Activated CD4-positive, alpha-beta T cell treated with anti-CD3 and anti-CD28 coated beads, Interleukin-2, amount 10 ng/mL, durations not matched to agents 24 days and 14 days (primary cell): ENCODE results near the gene RMND5A. TPM values are rescaled to one million over a fixed set of nuclear protein-coding genes. Genes with fewer than 3 reads are reported as not detected.

ENCODE experiments used
- DNase-seq: peaks from one replicate; pipeline ENCODE4 v3.0.0; 2022
- H3K27ac Mint-ChIP-seq: one replicate; pipeline ENCODE4 v1.8.0; 2022; ENCODE audit warnings: mild to moderate bottlenecking, mixed read lengths
- H3K27me3 Mint-ChIP-seq: one replicate; pipeline ENCODE4 v1.8.0; 2022; ENCODE audit warnings: mixed read lengths
- H3K36me3 Mint-ChIP-seq: one replicate; pipeline ENCODE4 v1.8.0; 2022; ENCODE audit warnings: low read depth, mild to moderate bottlenecking, mixed read lengths
- H3K4me1 Mint-ChIP-seq: one replicate; pipeline ENCODE4 v1.8.0; 2021; ENCODE audit warnings: mixed read lengths
- H3K4me3 Mint-ChIP-seq: one replicate; pipeline ENCODE4 v1.8.0; 2022; ENCODE audit warnings: mild to moderate bottlenecking, moderate library complexity, mixed read lengths
- H3K9me3 Mint-ChIP-seq: one replicate; pipeline ENCODE4 v1.8.0; 2021; ENCODE audit warnings: mixed read lengths
- intact Hi-C: fragments of 100-400 bp; cut with micrococcal nuclease; formaldehyde crosslinking; loops from one replicate; pipeline ENCODE4 v1.15.1; 2023
- total RNA-seq: library from RNA; stranded (reverse); gene quantifications from 2 replicates; pipeline ENCODE4 v1.2.3, GENCODE V29; 2022

RMND5A gene
- total RNA-seq, 1 donor from 2014 or later: 46.4 TPM

GRCh38 chr2:86825693-86826381 lies 105.7 kb downstream of the RMND5A start:
- peak; percentile 78 for DNase-seq
- Mint-ChIP-seq H3K4me1 (peaks cover 23% of the 10 kb centered on the region), H3K4me3 (peak overlapping the region; percentile 51), H3K27me3 (peaks cover 6% of the 10 kb centered on the region), H3K9me3 (peaks cover 3% of the 10 kb centered on the region), H3K27ac (peak overlapping the region; percentile 31), H3K36me3 (no peaks in the 10 kb centered on the region)
- intact Hi-C loops: no loop called here

- Mint-ChIP-seq H3K36me3 (no peaks in the 10 kb centered on the region), H3K27me3 (peaks cover 8% of the 10 kb centered on the region), H3K4me1 (peaks cover 23% of the 10 kb centered on the region), H3K9me3 (no peaks in the 10 kb centered on the region), H3K4me3 (no peak overlapping the region), H3K27ac (no peak overlapping the region)
- intact Hi-C loops: no loop called here
- no peak for DNase-seq
Observed at GRCh38 chr2:86826951-86827350, 106.9 kb downstream of the RMND5A start.

Other genes starting within 250 kb of the RMND5A start
- gene CHMP3, start 156.8 kb upstream of the RMND5A start, total RNA-seq: 28.3 and 29.0 TPM in 2 replicates
- gene RNF103, start 96.4 kb upstream of the RMND5A start, total RNA-seq: 11.7 and 12.1 TPM in 2 replicates
- gene CD8A, start 70.6 kb downstream of the RMND5A start, total RNA-seq: 1.1 and 1.3 TPM in 2 replicates
- 0.50 TPM in 1 of 2 replicates, not detected in the other for gene CD8B, start 141.6 kb downstream of the RMND5A start, total RNA-seq
- gene RGPD1, start 221.8 kb downstream of the RMND5A start, total RNA-seq: 1.1 and 3.0 TPM in 2 replicates